ENCODE data around the gene L3MBTL4. TPM values are rescaled to one million over a fixed set of nuclear protein-coding genes. Genes with fewer than 3 reads are reported as not detected.

L3MBTL4 gene
- total and polyA plus RNA-seq, 10 donors: 1.1 to 21.0 (median 12.7) TPM

- no peak overlapping the region for H3K27ac ChIP-seq
- 59 to 85% (median 80%) methylated on average over 5 of the region's 5 CpGs for WGBS, 5 donors
- no peaks in the 10 kb centered on the region for H3K4me1 ChIP-seq
- intact Hi-C loops (cut with DNase I; ENCODE audit: low total_unique reads): no loop called here
- TF ChIP-seq CTCF (IDR thresholded peaks at IDR 0.05 in 8 of 11, conservative IDR thresholded peaks at IDR 0.05 in 3 of 11) (no peak), POLR2AphosphoS5 (IDR thresholded peaks at IDR 0.05) (no peak), POLR2A (IDR thresholded peaks at IDR 0.05) (no peak)
- H3K9me3 ChIP-seq: no peaks in the 10 kb centered on the region
- H3K4me3 ChIP-seq: no peak overlapping the region
- no peaks in the 10 kb centered on the region for H3K36me3 ChIP-seq
- no peaks in the 10 kb centered on the region for H3K27me3 ChIP-seq (replicated peaks in 1 of 7)
- no peak for DNase-seq
Measured at GRCh38 chr18:5964596-5964995, 450.1 kb downstream of the L3MBTL4 start.

GRCh38 chr18:5964108-5964507, 450.6 kb downstream of the L3MBTL4 start:
- intact Hi-C loops (cut with DNase I; ENCODE audit: low total_unique reads): no loop called here
- H3K4me3 ChIP-seq: no peak overlapping the region
- no peaks in the 10 kb centered on the region for H3K9me3 ChIP-seq
- no peaks in the 10 kb centered on the region for H3K36me3 ChIP-seq
- WGBS, 5 donors: 81 to 92% (median 86%) methylated on average over 8 of the region's 8 CpGs
- DNase-seq: no peak
- no peaks in the 10 kb centered on the region for H3K27me3 ChIP-seq (replicated peaks in 1 of 7)
- TF ChIP-seq POLR2AphosphoS5 (IDR thresholded peaks at IDR 0.05) (no peak), CTCF (IDR thresholded peaks at IDR 0.05 in 8 of 11, conservative IDR thresholded peaks at IDR 0.05 in 3 of 11) (no peak), POLR2A (IDR thresholded peaks at IDR 0.05) (no peak)
- no peak overlapping the region for H3K27ac ChIP-seq
- no peaks in the 10 kb centered on the region for H3K4me1 ChIP-seq

DNA sequence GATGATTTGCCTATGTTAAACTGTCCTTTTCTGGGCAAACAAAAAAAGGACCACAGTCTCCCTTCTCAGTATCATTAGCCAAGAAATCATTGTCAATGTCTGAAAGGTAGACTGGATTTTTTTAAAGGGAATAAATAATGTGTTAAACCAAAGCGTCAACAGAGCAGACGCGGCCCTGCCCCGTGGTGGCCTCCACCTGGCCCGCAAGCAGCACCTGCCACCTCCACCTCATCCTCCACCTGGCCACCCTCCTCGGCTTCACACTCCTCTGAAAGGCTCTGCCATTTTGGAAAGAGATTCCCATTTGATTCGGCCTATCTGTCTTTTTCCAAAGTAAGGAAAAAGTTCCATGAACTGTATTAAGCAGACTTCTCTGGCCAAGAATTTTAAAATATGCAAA, 451.4 kb downstream of the L3MBTL4 start:
- Histone ChIP-seq H3K4me3 (no peak overlapping the region), H3K4me1 (no peaks in the 10 kb centered on the region), H3K27ac (no peak overlapping the region), H3K36me3 (no peaks in the 10 kb centered on the region), H3K27me3 (replicated peaks in 1 of 7) (no peaks in the 10 kb centered on the region), H3K9me3 (no peaks in the 10 kb centered on the region)
- TF ChIP-seq CTCF (IDR thresholded peaks at IDR 0.05 in 8 of 11, conservative IDR thresholded peaks at IDR 0.05 in 3 of 11) (no peak), POLR2A (IDR thresholded peaks at IDR 0.05) (no peak), POLR2AphosphoS5 (IDR thresholded peaks at IDR 0.05) (no peak)
- WGBS, 5 donors: 88 to 97% (median 94%) methylated on average over 7 of the region's 7 CpGs
- DNase-seq: no peak
- intact Hi-C loops (cut with DNase I; ENCODE audit: low total_unique reads): no loop called here

DNA sequence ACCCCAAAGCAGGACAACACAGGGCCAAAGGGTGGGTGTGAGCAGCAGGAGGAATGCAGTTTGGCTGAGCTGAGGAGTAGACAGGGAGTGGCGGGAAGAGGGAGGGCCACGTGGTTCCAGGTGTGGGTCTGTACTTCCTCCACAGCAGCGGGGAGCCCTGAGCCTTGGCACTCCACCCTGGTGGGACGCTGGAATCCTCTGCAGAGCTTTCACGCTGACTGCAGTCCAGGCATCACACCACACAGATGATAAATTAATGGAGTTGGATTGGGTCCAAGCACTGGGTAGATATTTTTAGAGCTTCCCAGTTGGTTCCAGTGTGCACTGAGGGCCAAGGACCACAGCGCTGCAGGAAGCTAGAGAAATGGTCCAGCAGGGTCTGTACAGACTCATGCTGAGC, 452.3 kb downstream of the L3MBTL4 start:
- intact Hi-C loops (cut with DNase I; ENCODE audit: low total_unique reads): no loop called here
- H3K4me1 ChIP-seq: no peaks in the 10 kb centered on the region
- no peak overlapping the region for H3K4me3 ChIP-seq
- H3K36me3 ChIP-seq: no peaks in the 10 kb centered on the region
- TF ChIP-seq POLR2A (IDR thresholded peaks at IDR 0.05) (no peak), POLR2AphosphoS5 (IDR thresholded peaks at IDR 0.05) (no peak), CTCF (IDR thresholded peaks at IDR 0.05 in 8 of 11, conservative IDR thresholded peaks at IDR 0.05 in 3 of 11) (no peak)
- H3K9me3 ChIP-seq: no peaks in the 10 kb centered on the region
- DNase-seq: no peak
- no peaks in the 10 kb centered on the region for H3K27me3 ChIP-seq (replicated peaks in 1 of 7)
- no peak overlapping the region for H3K27ac ChIP-seq
- 64 to 78% (median 66%) methylated on average over 6 of the region's 6 CpGs for WGBS, 5 donors

All from spleen (tissue), 11 donors.